ENCODE data around the gene IL4. TPM values are rescaled to one million over a fixed set of nuclear protein-coding genes. Genes with fewer than 3 reads are reported as not detected.
"Not testable (repeated sequence)": the region's sequence is repeated elsewhere in the genome, so short reads cannot be mapped to it uniquely, and the experiment has no call there.

The IL4 gene
- total RNA-seq, 2 donors from 2014 or later, result not detected

- Mint-ChIP-seq H3K36me3 (ENCODE audit: low read depth) (no peaks in the 10 kb centered on the region), H3K27ac (peak overlapping the region; percentile 44), H3K9me3 (no peaks in the 10 kb centered on the region), H3K4me3 (peak overlapping the region; percentile 62), H3K27me3 (no peaks in the 10 kb centered on the region), H3K4me1 (peaks cover 20% of the 10 kb centered on the region)
- ATAC-seq (replicated peaks), result peak; percentile 71
Observed at GRCh38 chr5:132688536-132689339, 14.9 kb downstream of the IL4 start.

- Mint-ChIP-seq H3K36me3 (ENCODE audit: low read depth) (no peaks in the 10 kb centered on the region), H3K4me1 (peaks cover 20% of the 10 kb centered on the region), H3K27ac (no peak overlapping the region), H3K9me3 (no peaks in the 10 kb centered on the region), H3K4me3 (no peak overlapping the region), H3K27me3 (no peaks in the 10 kb centered on the region)
- no peak for ATAC-seq (replicated peaks)
Observed at GRCh38 chr5:132689513-132689912, 15.7 kb downstream of the IL4 start.

- Mint-ChIP-seq H3K9me3 (no peaks in the 10 kb centered on the region), H3K36me3 (ENCODE audit: low read depth) (no peaks in the 10 kb centered on the region), H3K4me1 (peaks cover 16% of the 10 kb centered on the region), H3K27ac (no peak overlapping the region), H3K4me3 (no peak overlapping the region), H3K27me3 (no peaks in the 10 kb centered on the region)
- ATAC-seq (replicated peaks), result no peak
Observed at GRCh38 chr5:132690156-132690555, 16.4 kb downstream of the IL4 start.

GRCh38 chr5:132691755-132692631 is 18.2 kb downstream of the IL4 start:
- H3K9me3 Mint-ChIP-seq; H3K4me3 Mint-ChIP-seq; ATAC-seq (replicated peaks); H3K27me3 Mint-ChIP-seq; H3K27ac Mint-ChIP-seq: not testable (repeated sequence)
- H3K4me1 Mint-ChIP-seq, result peaks cover 14% of the 10 kb centered on the region
- H3K36me3 Mint-ChIP-seq (ENCODE audit: low read depth), result peaks cover 14% of the 10 kb centered on the region

- H3K27me3 Mint-ChIP-seq, result no peaks in the 10 kb centered on the region
- no peak overlapping the region for H3K27ac Mint-ChIP-seq
Observed at GRCh38 chr5:132692632-132692967, 18.8 kb downstream of the IL4 start.

GRCh38 chr5:132695956-132696355 is 22.2 kb downstream of the IL4 start:
- Mint-ChIP-seq H3K27ac (no peak overlapping the region), H3K36me3 (ENCODE audit: low read depth) (peaks cover 52% of the 10 kb centered on the region), H3K4me1 (no peaks in the 10 kb centered on the region), H3K9me3 (no peaks in the 10 kb centered on the region), H3K27me3 (no peaks in the 10 kb centered on the region), H3K4me3 (no peak overlapping the region)
- ATAC-seq (replicated peaks), result no peak

More at GRCh38 chr5:132692632-132692967, 18.8 kb downstream of the IL4 start:
- Mint-ChIP-seq H3K4me3 (no peak overlapping the region), H3K4me1 (peaks cover 14% of the 10 kb centered on the region), H3K9me3 (no peaks in the 10 kb centered on the region), H3K36me3 (ENCODE audit: low read depth) (peaks cover 19% of the 10 kb centered on the region)
- ATAC-seq (replicated peaks), result no peak

GRCh38 chr5:132704875-132705274 is 31.1 kb downstream of the IL4 start:
- Mint-ChIP-seq H3K27me3 (no peaks in the 10 kb centered on the region), H3K27ac (no peak overlapping the region), H3K9me3 (no peaks in the 10 kb centered on the region), H3K36me3 (ENCODE audit: low read depth) (peaks cover 61% of the 10 kb centered on the region), H3K4me3 (no peak overlapping the region), H3K4me1 (no peaks in the 10 kb centered on the region)
- no peak for ATAC-seq (replicated peaks)

GRCh38 chr5:132708645-132709044 is 34.9 kb downstream of the IL4 start:
- Mint-ChIP-seq H3K9me3 (no peaks in the 10 kb centered on the region), H3K4me3 (no peak overlapping the region), H3K27ac (no peak overlapping the region), H3K4me1 (no peaks in the 10 kb centered on the region), H3K36me3 (ENCODE audit: low read depth) (peaks cover 49% of the 10 kb centered on the region), H3K27me3 (no peaks in the 10 kb centered on the region)
- ATAC-seq (replicated peaks), result no peak

GRCh38 chr5:132714456-132715307 is 40.9 kb downstream of the IL4 start:
- Mint-ChIP-seq H3K27me3 (no peaks in the 10 kb centered on the region), H3K27ac (no peak overlapping the region), H3K36me3 (ENCODE audit: low read depth) (peaks cover 45% of the 10 kb centered on the region), H3K4me3 (peak overlapping the region; percentile 26), H3K9me3 (no peaks in the 10 kb centered on the region), H3K4me1 (peaks cover 9% of the 10 kb centered on the region)
- ATAC-seq (replicated peaks), result peak; percentile 89

- H3K4me1 Mint-ChIP-seq, result peaks cover 9% of the 10 kb centered on the region
- ATAC-seq (replicated peaks), result no peak
- H3K9me3 Mint-ChIP-seq, result no peaks in the 10 kb centered on the region
- peaks cover 49% of the 10 kb centered on the region for H3K36me3 Mint-ChIP-seq (ENCODE audit: low read depth)
- no peak overlapping the region for H3K4me3 Mint-ChIP-seq
- H3K27ac Mint-ChIP-seq, result no peak overlapping the region
- no peaks in the 10 kb centered on the region for H3K27me3 Mint-ChIP-seq
Observed at GRCh38 chr5:132718544-132719312, 44.9 kb downstream of the IL4 start.

- no peak for ATAC-seq (replicated peaks)
- H3K27me3 Mint-ChIP-seq, result no peaks in the 10 kb centered on the region
- H3K9me3 Mint-ChIP-seq, result no peaks in the 10 kb centered on the region
- no peak overlapping the region for H3K27ac Mint-ChIP-seq
- H3K4me1 Mint-ChIP-seq, result no peaks in the 10 kb centered on the region
- H3K36me3 Mint-ChIP-seq (ENCODE audit: low read depth), result peaks cover 45% of the 10 kb centered on the region
- H3K4me3 Mint-ChIP-seq, result no peak overlapping the region
Observed at GRCh38 chr5:132725745-132726144, 52.0 kb downstream of the IL4 start.

GRCh38 chr5:132729896-132730295 is 56.1 kb downstream of the IL4 start:
- no peaks in the 10 kb centered on the region for H3K4me1 Mint-ChIP-seq
- no peak for ATAC-seq (replicated peaks)
- H3K27me3 Mint-ChIP-seq, result no peaks in the 10 kb centered on the region
- no peaks in the 10 kb centered on the region for H3K9me3 Mint-ChIP-seq
- no peak overlapping the region for H3K4me3 Mint-ChIP-seq
- peaks cover 49% of the 10 kb centered on the region for H3K36me3 Mint-ChIP-seq (ENCODE audit: low read depth)
- H3K27ac Mint-ChIP-seq, result no peak overlapping the region
